Limb (tissue), 2 donors: ENCODE data around the gene ZNF442.
"Not testable (repeated sequence)": the region's sequence is repeated elsewhere in the genome, so short reads cannot be mapped to it uniquely, and the experiment has no call there.

ENCODE experiments used
- DNase-seq, 2 donors: peaks; one replicate each; pipeline ENCODE4 v3.0.0-alpha.2; 2016; ENCODE audit errors: extremely low spot score in 2 of 2

The ZNF442 gene

GRCh38 chr19:12365236-12366162 lies at the start of gene ZNF442:
TSS of gene ZNF442 (minus strand) at chr19:12365683. CDS start at chr19:12363631, 2,052 bp downstream.
- peak; percentile 95 for DNase-seq

GRCh38 chr19:12411893-12412292 lies 46.4 kb upstream of the ZNF442 start:
- no peak for DNase-seq

- peak; percentile 94 to 96 for DNase-seq
Measured at GRCh38 chr19:12400633-12401502, 35.4 kb upstream of the ZNF442 start, which contains the start of gene ZNF799. TSS of gene ZNF799 (minus strand) at chr19:12401271. CDS start at chr19:12401070, 201 bp downstream.

- peak in 1 of 2 donors; percentile 19 for DNase-seq
Measured at GRCh38 chr19:12399901-12400632, 34.6 kb upstream of the ZNF442 start.

- not testable (repeated sequence) for DNase-seq
Measured at GRCh38 chr19:12391148-12391547, 25.7 kb upstream of the ZNF442 start.

GRCh38 chr19:12386365-12386764 lies 20.9 kb upstream of the ZNF442 start:
- DNase-seq: not testable (repeated sequence)

- no peak for DNase-seq
Measured at GRCh38 chr19:12380444-12380737, 14.9 kb upstream of the ZNF442 start.

GRCh38 chr19:12379732-12380443 lies 14.4 kb upstream of the ZNF442 start:
- no peak for DNase-seq

GRCh38 chr19:12374026-12374425 lies 8.5 kb upstream of the ZNF442 start:
- DNase-seq: no peak

- peak in 1 of 2 donors; percentile 1 for DNase-seq
Measured at GRCh38 chr19:12364391-12365235, 870 bp downstream of the ZNF442 start.

- DNase-seq: not testable (repeated sequence)
Measured at GRCh38 chr19:12362236-12362635, 3.2 kb downstream of the ZNF442 start.

- no peak for DNase-seq
Measured at GRCh38 chr19:12353375-12353774, 12.1 kb downstream of the ZNF442 start.

- no peak for DNase-seq
Measured at GRCh38 chr19:12350890-12351197, 14.6 kb downstream of the ZNF442 start.

- DNase-seq: no peak
Measured at GRCh38 chr19:12350185-12350889, 15.1 kb downstream of the ZNF442 start.

- DNase-seq: no peak
Measured at GRCh38 chr19:12346896-12347295, 18.6 kb downstream of the ZNF442 start.

- no peak for DNase-seq
Measured at GRCh38 chr19:12345197-12345596, 20.3 kb downstream of the ZNF442 start.

- DNase-seq: peak; percentile 93 to 97
Measured at GRCh38 chr19:12333162-12334159, 32.0 kb downstream of the ZNF442 start, which contains the start of gene ZNF563. TSS of gene ZNF563 (minus strand) at chr19:12333633. CDS start at chr19:12333482, 151 bp downstream.
